GM19023 (cell line): ENCODE measurements around the gene NUTF2.
"Not testable (repeated sequence)": the region's sequence is repeated elsewhere in the genome, so short reads cannot be mapped to it uniquely, and the experiment has no call there.

Experiments
- ATAC-seq: cut with Tn5 transposase; IDR thresholded peaks from one replicate; pipeline ENCODE4 v1.9.1; 2021; ENCODE audit warnings: mild to moderate bottlenecking, moderate library complexity; ENCODE audit not compliant: unreplicated experiment

The NUTF2 gene

GRCh38 chr16:67837190-67837589 is 9.5 kb upstream of the NUTF2 start:
- ATAC-seq: not testable (repeated sequence)

DNA sequence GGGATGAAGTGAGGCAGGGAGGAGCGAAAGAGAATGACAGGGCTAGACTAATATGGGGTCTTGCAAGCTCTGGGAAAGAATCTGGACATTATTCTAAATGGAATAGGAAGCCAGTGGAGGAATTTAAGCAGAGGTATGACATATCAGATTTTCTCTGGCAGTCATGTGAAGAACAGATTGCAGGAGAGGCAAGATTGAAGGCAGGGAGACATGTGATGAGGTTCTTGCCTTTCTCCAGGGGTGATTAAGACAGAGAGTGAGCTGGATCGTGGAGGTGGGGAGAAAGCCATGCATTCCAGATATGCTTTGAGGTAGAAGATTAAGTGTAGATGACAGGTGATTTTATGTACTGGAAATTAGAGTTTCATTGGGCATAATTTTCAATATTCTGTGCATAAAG is 8.9 kb upstream of the NUTF2 start:
- ATAC-seq: no peak

- no peak for ATAC-seq
Observed at GRCh38 chr16:67841198-67841815, 5.4 kb upstream of the NUTF2 start.

GRCh38 chr16:67841816-67842508 is 4.8 kb upstream of the NUTF2 start, which contains the start of gene THAP11:
Gene THAP11 (plus strand): TSS chr16:67842320. CDS start chr16:67842555, 235 bp downstream.
- peak; percentile 56 for ATAC-seq

GRCh38 chr16:67842509-67843342 is 4.0 kb upstream of the NUTF2 start:
- peak; percentile 11 for ATAC-seq

- no peak for ATAC-seq
Observed at GRCh38 chr16:67843343-67843765, 3.4 kb upstream of the NUTF2 start.

GRCh38 chr16:67844497-67844896 is 2.2 kb upstream of the NUTF2 start:
- ATAC-seq: no peak

- no peak for ATAC-seq
Observed at GRCh38 chr16:67845291-67846062, 1.3 kb upstream of the NUTF2 start.

DNA sequence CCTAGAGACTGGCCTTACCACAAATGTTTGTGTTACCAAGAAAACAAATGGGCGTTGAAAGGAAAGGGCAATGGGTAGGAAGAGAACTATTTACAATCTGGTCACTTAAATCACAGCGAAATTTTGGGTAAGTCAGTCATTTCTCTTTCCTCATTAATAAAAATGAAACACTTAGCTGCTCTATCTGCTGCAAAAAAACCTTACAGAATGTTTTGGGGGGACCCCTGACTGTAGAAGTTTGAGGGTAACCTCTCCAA is 742 bp upstream of the NUTF2 start:
- no peak for ATAC-seq

GRCh38 chr16:67847064-67847861 is 530 bp downstream of the NUTF2 start, which contains the start of gene CENPT:
Gene CENPT (minus strand): TSS chr16:67847693. CDS start chr16:67833859, 13,834 bp downstream.
- ATAC-seq: peak; percentile 40

- ATAC-seq: no peak
Observed at GRCh38 chr16:67848118-67848517, 1.4 kb downstream of the NUTF2 start.

DNA sequence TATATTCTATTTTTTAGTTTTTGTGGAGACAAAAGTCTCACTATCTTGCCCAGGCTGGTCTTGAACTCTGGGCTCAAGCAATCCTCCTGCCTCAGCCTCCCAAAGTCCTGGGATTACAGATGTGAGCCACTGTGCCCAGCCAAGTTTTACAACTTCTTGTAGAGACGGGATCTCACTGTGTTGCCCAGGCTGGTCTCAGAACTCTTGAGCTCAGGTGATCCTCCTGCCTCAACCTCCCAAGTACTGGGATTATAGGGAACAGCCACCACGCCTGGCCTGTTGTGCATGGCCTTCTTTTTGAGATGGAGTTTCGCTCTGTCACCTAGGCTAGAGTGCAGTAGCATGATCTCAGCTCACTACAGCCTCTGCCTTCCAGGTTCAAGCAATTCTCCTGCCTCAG is 6.9 kb downstream of the NUTF2 start:
- ATAC-seq: no peak

GRCh38 chr16:67855789-67856188 is 9.1 kb downstream of the NUTF2 start:
- ATAC-seq: no peak

- ATAC-seq: no peak
Observed at GRCh38 chr16:67856927-67857546, 10.3 kb downstream of the NUTF2 start.

DNA sequence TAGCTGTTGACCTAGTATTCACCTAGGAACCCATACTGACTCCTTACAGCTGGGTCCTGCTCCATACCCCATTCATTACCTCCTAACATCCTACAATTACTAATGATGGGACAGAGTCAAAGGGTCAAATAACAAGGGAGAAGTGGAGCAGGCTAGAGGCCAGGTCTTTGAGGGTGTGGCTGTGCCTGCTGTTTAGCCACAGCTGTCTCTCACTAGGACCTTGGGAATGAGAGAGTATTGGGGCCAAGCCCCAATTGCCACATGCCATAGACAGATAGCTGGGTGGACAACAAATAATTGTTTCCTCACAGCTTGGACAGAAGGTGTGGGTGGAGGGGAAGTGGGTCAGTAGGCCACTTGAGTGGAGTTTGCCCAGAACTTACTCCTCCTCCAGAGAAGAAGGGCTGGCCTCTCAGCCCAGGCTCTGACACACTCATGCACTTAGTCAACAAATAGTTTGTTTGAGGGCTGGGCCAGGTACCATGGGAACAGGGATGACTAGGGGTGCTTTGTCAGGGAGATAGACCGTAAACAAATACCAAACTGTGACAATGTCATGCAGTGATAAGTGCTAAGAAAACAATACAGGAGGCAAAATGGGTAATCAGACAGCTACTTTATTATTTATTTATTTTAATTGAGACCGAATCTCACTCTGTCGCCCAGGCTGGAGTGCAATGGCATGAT is 11.0 kb downstream of the NUTF2 start:
- ATAC-seq: no peak

DNA sequence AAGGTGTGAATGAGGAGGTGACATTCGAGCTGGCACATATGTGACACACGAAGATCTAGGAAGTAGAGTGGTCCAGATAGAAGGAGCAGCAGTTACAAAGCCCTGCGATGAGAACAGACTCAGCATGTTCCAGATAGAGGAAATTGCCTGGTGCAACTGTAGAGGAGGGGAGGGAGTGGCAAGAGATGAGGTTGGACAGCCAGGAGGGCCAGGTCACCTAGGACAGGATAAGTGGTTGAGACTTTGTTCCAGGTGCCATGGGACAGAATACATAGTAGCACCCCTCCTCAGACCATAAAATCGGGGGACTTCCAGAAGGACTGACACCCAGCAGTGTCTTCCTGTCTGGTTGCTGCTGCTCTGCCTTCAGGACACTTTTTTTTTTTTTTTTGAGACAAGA is 11.8 kb downstream of the NUTF2 start:
- no peak for ATAC-seq

- ATAC-seq: no peak
Observed at GRCh38 chr16:67860589-67861398, 14.1 kb downstream of the NUTF2 start.

DNA sequence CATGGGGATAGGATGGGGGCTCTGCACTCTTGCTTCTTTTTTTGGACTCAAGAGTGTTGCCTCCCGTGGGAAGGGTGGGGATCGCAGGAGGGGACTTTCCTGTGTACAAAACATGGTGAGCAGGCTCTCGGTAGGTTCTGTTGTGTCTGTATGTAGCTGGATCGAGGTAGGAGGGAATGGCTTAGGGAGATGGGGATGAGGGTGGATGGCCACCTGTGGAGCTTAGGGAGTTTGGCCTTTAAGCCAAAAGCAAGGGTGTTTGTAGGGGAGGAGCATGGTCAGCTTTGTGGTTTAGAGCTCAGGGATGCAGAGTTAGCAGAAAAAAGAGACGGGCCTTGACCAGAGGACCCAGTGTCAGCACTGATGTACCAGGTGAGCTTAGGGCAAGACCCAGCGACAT is 15.1 kb downstream of the NUTF2 start:
- no peak for ATAC-seq
